Astrocyte (in vitro differentiated cells and primary cell): ENCODE results near the gene PBX1. TPM values are rescaled to one million over a fixed set of nuclear protein-coding genes. Genes with fewer than 3 reads are reported as not detected.

Source experiments
- DNase-seq: peaks from one replicate; pipeline ENCODE4 v3.0.0-alpha.2; 2010; ENCODE audit warnings: low read depth
- FAIRE-seq: peaks from 2 replicates; lab custom pipeline; 2011; peaks lifted over from hg19 to GRCh38; lab: Jason Lieb, UNC
- H2AFZ ChIP-seq: 2 replicates; pipeline ENCODE4 v1.6.0; 2012; ENCODE audit warnings: low read depth, low read length, inconsistent platforms
- H3K27ac ChIP-seq: 2 replicates; pipeline ENCODE4 v1.5.1; 2011; ENCODE audit warnings: low read depth, low read length, inconsistent platforms
- H3K27me3 ChIP-seq: 2 replicates; pipeline ENCODE4 v1.6.0; 2011; ENCODE audit warnings: low read length, inconsistent platforms; ENCODE audit not compliant: insufficient read depth
- H3K36me3 ChIP-seq: 2 replicates; pipeline ENCODE4 v1.5.1; 2011; ENCODE audit warnings: low read length, inconsistent platforms; ENCODE audit not compliant: insufficient read depth
- H3K4me1 ChIP-seq: 2 replicates; pipeline ENCODE4 v1.5.1; 2011; ENCODE audit warnings: low read length, inconsistent platforms; ENCODE audit not compliant: insufficient read depth
- H3K4me2 ChIP-seq: 2 replicates; pipeline ENCODE4 v1.6.0; 2012; ENCODE audit warnings: low read length, inconsistent platforms
- H3K4me3 ChIP-seq: 2 replicates; pipeline ENCODE4 v1.5.1; 2011; ENCODE audit warnings: low read depth, mild to moderate bottlenecking, low read length, inconsistent platforms; ENCODE audit not compliant: insufficient read depth
- H3K79me2 ChIP-seq: 2 replicates; pipeline ENCODE4 v1.6.0; 2012; ENCODE audit warnings: mild to moderate bottlenecking, low read length, inconsistent platforms; ENCODE audit not compliant: insufficient read depth
- H3K9ac ChIP-seq: 2 replicates; pipeline ENCODE4 v1.6.0; 2012; ENCODE audit warnings: mild to moderate bottlenecking, low read length, inconsistent platforms
- H3K9me3 ChIP-seq: 2 replicates; pipeline ENCODE4 v1.5.1; 2012; ENCODE audit warnings: low read depth, mild to moderate bottlenecking, low read length, inconsistent platforms; ENCODE audit not compliant: insufficient read depth
- H4K20me1 ChIP-seq: 2 replicates; pipeline ENCODE4 v1.6.0; 2012; ENCODE audit warnings: low read length, inconsistent platforms; ENCODE audit not compliant: insufficient read depth
- H3K27ac Mint-ChIP-seq: one replicate; pipeline ENCODE4 v1.8.0; 2021; ENCODE audit warnings: mild to moderate bottlenecking, mixed read lengths; ENCODE audit not compliant: unreplicated experiment
- H3K27me3 Mint-ChIP-seq: one replicate; pipeline ENCODE4 v1.8.0; 2021; ENCODE audit warnings: low read depth, mixed read lengths; ENCODE audit not compliant: unreplicated experiment
- H3K36me3 Mint-ChIP-seq: one replicate; pipeline ENCODE4 v1.8.0; 2021; ENCODE audit warnings: low read depth, mixed read lengths; ENCODE audit not compliant: unreplicated experiment
- H3K4me1 Mint-ChIP-seq: one replicate; pipeline ENCODE4 v1.8.0; 2021; ENCODE audit warnings: low read depth, mixed read lengths; ENCODE audit not compliant: unreplicated experiment
- H3K4me3 Mint-ChIP-seq: one replicate; pipeline ENCODE4 v1.8.0; 2021; ENCODE audit warnings: mild to moderate bottlenecking, moderate library complexity, mixed read lengths; ENCODE audit not compliant: unreplicated experiment
- H3K9me3 Mint-ChIP-seq: one replicate; pipeline ENCODE4 v1.8.0; 2021; ENCODE audit warnings: mild to moderate bottlenecking, mixed read lengths; ENCODE audit not compliant: unreplicated experiment
- CTCF ChIP-seq: IDR thresholded peaks from 2 replicates; pipeline ENCODE4 v1.5.1; 2011; ENCODE audit warnings: low read depth, mild to moderate bottlenecking, inconsistent platforms, low read length, moderate library complexity; ENCODE audit not compliant: insufficient read depth
- EZH2 ChIP-seq: IDR thresholded peaks from 2 replicates; pipeline ENCODE4 v1.6.1; 2012; ENCODE audit warnings: mild to moderate bottlenecking, low read length, inconsistent platforms; ENCODE audit not compliant: insufficient read depth
- total RNA-seq: library from RNA; stranded (reverse); gene quantifications from 2 replicates; pipeline ENCODE4 v1.2.1, GENCODE V29; 2021

Gene PBX1
- total RNA-seq, 1 donor from 2014 or later, result 37.2 TPM

GRCh38 chr1:164659621-164660411 is 100.8 kb downstream of the PBX1 start:
- no peaks in the 10 kb centered on the region for H3K36me3 ChIP-seq
- H3K27me3 ChIP-seq, result peaks cover 3% of the 10 kb centered on the region
- Mint-ChIP-seq H3K27ac (no peak overlapping the region), H3K9me3 (no peaks in the 10 kb centered on the region), H3K4me1 (peaks cover 8% of the 10 kb centered on the region), H3K36me3 (peaks cover 2% of the 10 kb centered on the region), H3K4me3 (no peak overlapping the region), H3K27me3 (no peaks in the 10 kb centered on the region)
- no peaks in the 10 kb centered on the region for H3K9me3 ChIP-seq
- H3K4me1 ChIP-seq, result no peaks in the 10 kb centered on the region
- no peak overlapping the region for H3K4me2 ChIP-seq
- peaks cover 51% of the 10 kb centered on the region for H4K20me1 ChIP-seq
- DNase-seq, result no peak
- no peak overlapping the region for H3K9ac ChIP-seq
- H2AFZ ChIP-seq, result no peak overlapping the region
- no peak overlapping the region for H3K27ac ChIP-seq
- TF ChIP-seq EZH2 (no peak), CTCF (no peak)
- H3K4me3 ChIP-seq, result no peak overlapping the region
- no peak for FAIRE-seq
- no peaks in the 10 kb centered on the region for H3K79me2 ChIP-seq

GRCh38 chr1:164660412-164660772 is 101.4 kb downstream of the PBX1 start:
- peaks cover 3% of the 10 kb centered on the region for H3K27me3 ChIP-seq
- peaks cover 49% of the 10 kb centered on the region for H4K20me1 ChIP-seq
- H2AFZ ChIP-seq, result no peak overlapping the region
- H3K79me2 ChIP-seq, result no peaks in the 10 kb centered on the region
- Mint-ChIP-seq H3K27ac (no peak overlapping the region), H3K9me3 (no peaks in the 10 kb centered on the region), H3K27me3 (no peaks in the 10 kb centered on the region), H3K4me3 (no peak overlapping the region), H3K36me3 (peaks cover 2% of the 10 kb centered on the region), H3K4me1 (peaks cover 8% of the 10 kb centered on the region)
- H3K4me2 ChIP-seq, result no peak overlapping the region
- H3K9me3 ChIP-seq, result no peaks in the 10 kb centered on the region
- H3K4me3 ChIP-seq, result no peak overlapping the region
- no peaks in the 10 kb centered on the region for H3K4me1 ChIP-seq
- DNase-seq, result peak; percentile 91
- H3K9ac ChIP-seq, result no peak overlapping the region
- TF ChIP-seq EZH2 (no peak), CTCF (no peak)
- no peak overlapping the region for H3K27ac ChIP-seq
- FAIRE-seq, result peak; percentile 20
- no peaks in the 10 kb centered on the region for H3K36me3 ChIP-seq

DNA sequence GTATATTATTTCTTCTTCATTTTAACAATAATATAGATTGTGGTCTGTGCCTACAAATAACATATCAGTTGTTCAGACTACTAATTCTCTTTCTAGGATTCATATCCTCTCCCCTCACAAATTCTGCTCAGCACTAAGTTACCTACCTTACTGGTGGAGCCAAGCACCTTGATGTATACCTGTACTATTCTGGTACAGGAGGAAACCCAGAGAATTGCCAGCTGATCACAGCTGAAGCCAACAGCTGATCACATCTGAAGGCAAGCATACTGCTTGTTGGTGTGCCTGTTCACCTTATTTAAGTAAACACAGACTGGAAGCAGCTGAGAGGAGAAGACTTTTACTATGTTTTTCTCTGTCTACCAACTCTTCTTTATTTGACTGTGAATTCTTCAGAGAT is 101.8 kb downstream of the PBX1 start:
- H3K36me3 ChIP-seq, result no peaks in the 10 kb centered on the region
- TF ChIP-seq EZH2 (no peak), CTCF (no peak)

More for the DNA sequence above, 101.8 kb downstream of the PBX1 start:
- H3K27me3 ChIP-seq, result peaks cover 3% of the 10 kb centered on the region
- FAIRE-seq, result no peak
- H3K4me2 ChIP-seq, result no peak overlapping the region
- no peaks in the 10 kb centered on the region for H3K4me1 ChIP-seq
- no peak overlapping the region for H3K4me3 ChIP-seq
- H3K36me3 Mint-ChIP-seq, result peaks cover 2% of the 10 kb centered on the region
- peaks cover 46% of the 10 kb centered on the region for H4K20me1 ChIP-seq
- no peak overlapping the region for H3K27ac Mint-ChIP-seq
- no peaks in the 10 kb centered on the region for H3K9me3 ChIP-seq
- no peak overlapping the region for H3K4me3 Mint-ChIP-seq
- no peak for DNase-seq
- no peaks in the 10 kb centered on the region for H3K79me2 ChIP-seq
- H3K9me3 Mint-ChIP-seq, result no peaks in the 10 kb centered on the region
- no peak overlapping the region for H3K27ac ChIP-seq
- H3K4me1 Mint-ChIP-seq, result peaks cover 8% of the 10 kb centered on the region
- H3K27me3 Mint-ChIP-seq, result no peaks in the 10 kb centered on the region
- no peak overlapping the region for H3K9ac ChIP-seq
- H2AFZ ChIP-seq, result no peak overlapping the region
